Prostate gland (tissue), 2 donors: ENCODE measurements around the gene LRRC74A.

Source experiments
- CTCF ChIP-seq, 4 experiments: fragments of 200-600 bp in 2 of 4; fragments of 450-650 bp in 2 of 4; sonication (generic) in 2 of 4; IDR thresholded peaks; 1 replicate in 3 of 4; 2 replicates in 1 of 4; pipeline ENCODE4 v1.5.1; 2016 to 2019; ENCODE audit warnings: antibody characterized with exemption in 4 of 4, mild to moderate bottlenecking in 2 of 4, moderate library complexity in 2 of 4
- POLR2AphosphoS5 ChIP-seq: sonication (generic); formaldehyde crosslinking; IDR thresholded peaks from one replicate; pipeline ENCODE4 v1.6.1; 2017; ENCODE audit warnings: antibody characterized with exemption

DNA sequence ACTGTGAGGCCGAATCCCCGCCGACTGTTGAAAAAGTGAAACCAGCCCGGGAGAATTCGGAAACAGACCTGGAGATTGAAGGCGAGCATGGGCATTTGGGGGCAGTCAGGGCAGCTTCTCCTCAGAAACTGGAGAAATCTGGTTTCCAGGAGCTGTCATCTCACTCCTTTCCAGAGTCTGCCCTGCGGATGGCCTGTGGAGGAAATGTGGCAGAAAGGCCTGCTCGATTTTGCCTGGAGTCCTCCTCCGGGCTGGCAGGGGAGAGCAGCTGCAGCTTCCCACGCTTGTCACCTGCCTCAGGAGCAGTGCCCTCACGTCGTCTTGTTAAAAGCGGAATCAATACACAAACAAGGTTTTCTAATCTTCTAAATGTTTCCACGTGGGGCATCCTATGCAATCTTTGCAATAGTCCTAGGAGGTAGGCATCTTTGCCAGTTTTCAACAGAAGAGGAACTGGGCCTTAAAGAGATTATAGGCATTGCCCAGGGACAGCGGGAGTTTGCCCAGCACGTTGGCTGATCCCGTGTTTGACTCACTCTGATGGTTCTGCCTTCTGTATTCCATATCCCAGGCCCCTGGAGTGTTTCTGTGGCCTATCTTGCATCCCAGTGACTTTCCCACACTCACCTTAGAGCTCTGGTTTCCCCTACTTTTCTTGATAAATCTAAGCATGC is 2.3 kb downstream of the LRRC74A start:
- TF ChIP-seq CTCF (IDR thresholded peaks at IDR 0.05): no peak
- no peak for TF ChIP-seq POLR2AphosphoS5
